ENCODE measurements around the gene ALOX15B. TPM values are rescaled to one million over a fixed set of nuclear protein-coding genes. Genes with fewer than 3 reads are reported as not detected.

The ALOX15B gene
- total RNA-seq, 1 experiment from 2014 or later = 0.30 TPM

- no peak for ATAC-seq
- CTCF ChIA-PET = no interaction called here
- Histone ChIP-seq H2AFZ (ENCODE audit: low read depth, low read length, poor library complexity, severe bottlenecking) (no peak overlapping the region), H3K4me1 (ENCODE audit: control insufficient read depth in 1 of 2, insufficient read depth in 2 of 2, low read length in 2 of 2) (peaks cover 0 to 11% of the 10 kb centered on the region in 2 experiments; a peak in 2 of 4 replicates), H4K20me1 (ENCODE audit: insufficient read depth) (no peaks in the 10 kb centered on the region), H3K9me2 (ENCODE audit: insufficient read depth) (no peaks in the 10 kb centered on the region), H3K36me3 (ENCODE audit: control insufficient read depth in 1 of 2, insufficient read depth in 2 of 2, low read length in 2 of 2) (no peaks in the 10 kb centered on the region), H3K27ac (ENCODE audit: low read depth, low read length) (no peak overlapping the region), H3K9ac (ENCODE audit: low read length) (no peak overlapping the region), H3K79me2 (ENCODE audit: insufficient read depth, low read length) (no peaks in the 10 kb centered on the region), H3K4me3 (replicated peaks in 1 of 2; ENCODE audit: low read depth in 1 of 2, low read length in 2 of 2) (no peak overlapping the region), H3K27me3 (ENCODE audit: insufficient read depth, low read length) (no peaks in the 10 kb centered on the region), H3K4me2 (ENCODE audit: low read length) (no peak overlapping the region), H3K9me3 (ENCODE audit: control insufficient read depth in 1 of 2, insufficient read depth in 1 of 2, low read depth in 1 of 2, low read length in 2 of 2) (no peaks in the 10 kb centered on the region)
- intact Hi-C loops (cut with micrococcal nuclease) = no loop called here
- DNase-seq (ENCODE audit: low read depth, low spot score) = no peak
- RAD21 ChIA-PET (ENCODE audit: low non-redundant PET in 1 of 2, low total read pairs in 2 of 2, uncharacterized antibody in 2 of 2, unreplicated experiment in 2 of 2) = no interaction called here
- BruUV-seq (replicated peaks) = no TSS peak
- POLR2A ChIA-PET = no interaction called here
- TF ChIP-seq CBX3 (IDR thresholded peaks at IDR 0.05; ENCODE audit: low read depth) = no peak
- TF ChIP-seq EGR1 (IDR thresholded peaks at IDR 0.05; ENCODE audit: low read depth) = no peak
- TF ChIP-seq SIN3A (IDR thresholded peaks at IDR 0.05; ENCODE audit: low read depth) = no peak
- TF ChIP-seq ELF1 (IDR thresholded peaks at IDR 0.05; ENCODE audit: borderline replicate concordance, low read depth) = no peak
- no peak for TF ChIP-seq CTCF (IDR thresholded peaks at IDR 0.05 in 2 of 3, conservative IDR thresholded peaks at IDR 0.05 in 1 of 3; ENCODE audit: borderline replicate concordance in 1 of 3, insufficient read depth in 1 of 3, low read depth in 2 of 3, low read length in 2 of 3)
- TF ChIP-seq CEBPB (IDR thresholded peaks at IDR 0.05; ENCODE audit: low read depth) = no peak
- TF ChIP-seq SP1 (IDR thresholded peaks at IDR 0.05; ENCODE audit: low read depth) = no peak
Measured at GRCh38 chr17:8007836-8008235, 31.0 kb upstream of the ALOX15B start.

GRCh38 chr17:8012045-8012580 is 26.7 kb upstream of the ALOX15B start:
- Histone ChIP-seq H3K36me3 (ENCODE audit: control insufficient read depth in 1 of 2, insufficient read depth in 2 of 2, low read length in 2 of 2) (no peaks in the 10 kb centered on the region), H2AFZ (ENCODE audit: low read depth, low read length, poor library complexity, severe bottlenecking) (no peak overlapping the region), H3K27ac (ENCODE audit: low read depth, low read length) (no peak overlapping the region), H3K4me3 (replicated peaks in 1 of 2; ENCODE audit: low read depth in 1 of 2, low read length in 2 of 2) (no peak overlapping the region), H3K27me3 (ENCODE audit: insufficient read depth, low read length) (no peaks in the 10 kb centered on the region), H3K9me3 (ENCODE audit: control insufficient read depth in 1 of 2, insufficient read depth in 1 of 2, low read depth in 1 of 2, low read length in 2 of 2) (no peaks in the 10 kb centered on the region), H3K9me2 (ENCODE audit: insufficient read depth) (no peaks in the 10 kb centered on the region), H3K9ac (ENCODE audit: low read length) (no peak overlapping the region), H4K20me1 (ENCODE audit: insufficient read depth) (no peaks in the 10 kb centered on the region), H3K4me1 (ENCODE audit: control insufficient read depth in 1 of 2, insufficient read depth in 2 of 2, low read length in 2 of 2) (peaks cover 4 to 17% of the 10 kb centered on the region in 2 experiments; a peak in 3 of 4 replicates), H3K4me2 (ENCODE audit: low read length) (no peak overlapping the region), H3K79me2 (ENCODE audit: insufficient read depth, low read length) (no peaks in the 10 kb centered on the region)
- CTCF ChIA-PET = no interaction called here
- POLR2A ChIA-PET = no interaction called here
- DNase-seq (ENCODE audit: low read depth, low spot score) (no peak), ATAC-seq (no peak)
- RAD21 ChIA-PET (ENCODE audit: low non-redundant PET in 1 of 2, low total read pairs in 2 of 2, uncharacterized antibody in 2 of 2, unreplicated experiment in 2 of 2) = no interaction called here
- intact Hi-C loops (cut with micrococcal nuclease) = no loop called here
- no TSS peak for BruUV-seq (replicated peaks)
- no peak for TF ChIP-seq SP1 (IDR thresholded peaks at IDR 0.05; ENCODE audit: low read depth)
- no peak for TF ChIP-seq JUND (IDR thresholded peaks at IDR 0.05)
- TF ChIP-seq CEBPB (IDR thresholded peaks at IDR 0.05; ENCODE audit: low read depth) = no peak
- no peak for TF ChIP-seq ZBTB33 (IDR thresholded peaks at IDR 0.05; ENCODE audit: extremely low read depth, insufficient replicate concordance, low read length)
- TF ChIP-seq ATF3 (IDR thresholded peaks at IDR 0.05) = no peak
- no peak for TF ChIP-seq FOSL1 (IDR thresholded peaks at IDR 0.05; ENCODE audit: low read depth)
- no peak for TF ChIP-seq YY1 (IDR thresholded peaks at IDR 0.05; ENCODE audit: extremely low read depth, insufficient replicate concordance, low read depth, low read length)
- TF ChIP-seq RAD21 (IDR thresholded peaks at IDR 0.05; ENCODE audit: low read depth) = no peak
- TF ChIP-seq ELF1 (IDR thresholded peaks at IDR 0.05; ENCODE audit: borderline replicate concordance, low read depth) = no peak
- TF ChIP-seq SRF (IDR thresholded peaks at IDR 0.05; ENCODE audit: low read depth) = no peak
- no peak for TF ChIP-seq ZNF274 (IDR thresholded peaks at IDR 0.05; ENCODE audit: low read depth, low read length)

Data from HCT116 (cell line).